Panc1 (cell line): ENCODE results near the gene ADGRD1. TPM values are rescaled to one million over a fixed set of nuclear protein-coding genes. Genes with fewer than 3 reads are reported as not detected.

Experiments
- ATAC-seq: fragments of 200-7000 bp; cut with Tn5 transposase; 2 replicates; pipeline ENCODE4 v1.9.1; 2020; ENCODE audit warnings: mild to moderate bottlenecking, moderate library complexity
- BruUV-seq: library from RNA; stranded (reverse); fragments of 400-500 nt; replicated peaks from 2 replicates; lab custom pipeline; 2021; lab: Mats Ljungman, UMichigan
- CTCF ChIA-PET: fragments of 300-600 bp; sonication (Branson Sonifier 250); formaldehyde crosslinking; loops from one replicate; lab custom pipeline; 2022; ENCODE audit warnings: antibody characterized with exemption; lab: Charles Lee
- POLR2A ChIA-PET: fragments of 300-600 bp; sonication (Branson Sonifier 250); formaldehyde crosslinking; loops from one replicate; lab custom pipeline; 2022; ENCODE audit warnings: antibody characterized with exemption; lab: Charles Lee
- DNase-seq: peaks from one replicate; pipeline ENCODE4 v3.0.0-alpha.2; 2010; ENCODE audit warnings: low read depth, low spot score
- H3K27ac ChIP-seq: 2 replicates; pipeline ENCODE4 v1.5.1; 2011; ENCODE audit warnings: mild to moderate bottlenecking, low read length, inconsistent platforms
- H3K27me3 ChIP-seq: fragments of 200-500 bp; sonication (Bioruptor generic); 2 replicates; pipeline ENCODE4 v1.6.0; 2014; ENCODE audit warnings: low read length, inconsistent platforms; ENCODE audit not compliant: control insufficient read depth, insufficient read depth
- H3K36me3 ChIP-seq: fragments of 200-500 bp; sonication (Bioruptor generic); 2 replicates; pipeline ENCODE4 v1.5.1; 2014; ENCODE audit warnings: inconsistent platforms, mild to moderate bottlenecking, low read length, moderate library complexity; ENCODE audit not compliant: control insufficient read depth, insufficient read depth
- H3K4me1 ChIP-seq: 2 replicates; pipeline ENCODE4 v1.5.1; 2011; ENCODE audit warnings: inconsistent platforms, mild to moderate bottlenecking, low read length, moderate library complexity; ENCODE audit not compliant: control insufficient read depth, insufficient read depth
- H3K4me3 ChIP-seq, 2 experiments: 2 replicates each; pipeline ENCODE4 v1.5.1; 2011 to 2012; ENCODE audit warnings: low read depth in 2 of 2, low read length in 2 of 2, mild to moderate bottlenecking in 2 of 2, inconsistent platforms in 1 of 2, moderate library complexity in 1 of 2
- H3K9me3 ChIP-seq: fragments of 200-500 bp; sonication (Bioruptor generic); 2 replicates; pipeline ENCODE4 v1.5.1; 2014; ENCODE audit warnings: low read depth, mild to moderate bottlenecking, inconsistent platforms, low read length, moderate library complexity; ENCODE audit not compliant: control insufficient read depth, insufficient read depth
- CTCF ChIP-seq: fragments of 450-650 bp; IDR thresholded peaks from 2 replicates; pipeline ENCODE4 v1.5.1; 2017; ENCODE audit warnings: mild to moderate bottlenecking
- POLR2AphosphoS5 ChIP-seq: IDR thresholded peaks from 2 replicates; pipeline ENCODE4 v1.6.1; 2012; ENCODE audit warnings: mild to moderate bottlenecking, low read depth, low read length, moderate library complexity
- REST ChIP-seq, 2 experiments: IDR thresholded peaks; 2 replicates each; pipeline ENCODE4 v1.6.1; 2011 to 2012; ENCODE audit warnings: low read depth in 2 of 2, control low read depth in 1 of 2, low read length in 1 of 2, mild to moderate bottlenecking in 1 of 2, moderate library complexity in 1 of 2; ENCODE audit not compliant: insufficient read depth in 1 of 2
- SIN3A ChIP-seq: IDR thresholded peaks from 2 replicates; pipeline ENCODE4 v1.6.1; 2012; ENCODE audit warnings: low read depth, mild to moderate bottlenecking, low read length, moderate library complexity, borderline replicate concordance; ENCODE audit not compliant: insufficient read depth
- TCF7L2 ChIP-seq: IDR thresholded peaks from 2 replicates; pipeline ENCODE4 v1.6.1; 2011; ENCODE audit warnings: mild to moderate bottlenecking, low read depth, low read length, inconsistent platforms
- in situ Hi-C: cut with HindIII; loops from 2 replicates; pipeline ENCODE4 v1.10.0; 2016; ENCODE audit warnings: low sequenced_read_pairs, low pct_unique_long_range_greater_than_20kb
- intact Hi-C: fragments of 100-400 bp; cut with micrococcal nuclease; formaldehyde crosslinking; loops from one replicate; pipeline ENCODE4 v1.10.0; 2022; ENCODE audit not compliant: unreplicated experiment
- total RNA-seq: library from RNA; stranded (reverse); gene quantifications from one replicate; pipeline ENCODE4 v1.2.1, GENCODE V29; 2021; ENCODE audit not compliant: unreplicated experiment

Gene ADGRD1
- total RNA-seq, 1 experiment from 2014 or later = 0.21 TPM

- no peaks in the 10 kb centered on the region for H3K9me3 ChIP-seq
- peaks cover 6% of the 10 kb centered on the region for H3K27me3 ChIP-seq
- H3K27ac ChIP-seq = no peak overlapping the region
- TF ChIP-seq CTCF (no peak), TCF7L2 (no peak), SIN3A (no peak), POLR2AphosphoS5 (no peak)
- intact Hi-C loops (no loop called here), in situ Hi-C loops (no loop called here)
- POLR2A ChIA-PET = no interaction called here
- H3K36me3 ChIP-seq = no peaks in the 10 kb centered on the region
- H3K4me3 ChIP-seq = no peak overlapping the region
- BruUV-seq = no TSS peak
- ATAC-seq (no peak), DNase-seq (no peak)
- CTCF ChIA-PET = interaction anchor here (0.9 kb wide), 2 partner anchors 26 to 349 kb away, joined by 3 to 5 read pairs; no protein-coding TSS in a partner anchor
- no peaks in the 10 kb centered on the region for H3K4me1 ChIP-seq
Observed at GRCh38 chr12:131105736-131106348, 152.1 kb downstream of the ADGRD1 start.

- in situ Hi-C loops = no loop called here
- no TSS peak for BruUV-seq
- CTCF ChIA-PET = interaction anchor here (0.9 kb wide), 1 partner anchor 348 kb away, joined by 3 read pairs; no protein-coding TSS in a partner anchor
Observed at GRCh38 chr12:131106349-131106941, 152.7 kb downstream of the ADGRD1 start.

More at GRCh38 chr12:131106349-131106941, 152.7 kb downstream of the ADGRD1 start:
- POLR2A ChIA-PET = no interaction called here
- Histone ChIP-seq H3K27me3 (peaks cover 7% of the 10 kb centered on the region), H3K4me1 (no peaks in the 10 kb centered on the region), H3K9me3 (no peaks in the 10 kb centered on the region), H3K27ac (no peak overlapping the region), H3K36me3 (no peaks in the 10 kb centered on the region), H3K4me3 (no peak overlapping the region)
- TF ChIP-seq REST (IDR thresholded peaks at IDR 0.05; ENCODE audit: insufficient read depth in 1 of 2, low read depth in 2 of 2, low read length in 1 of 2) (no peak), SIN3A (no peak), CTCF (no peak), POLR2AphosphoS5 (no peak), TCF7L2 (no peak)
- intact Hi-C loops = no loop called here
- DNase-seq (no peak), ATAC-seq (no peak)
